Mammary epithelial cell (primary cell): ENCODE data around the gene PLEKHM1.

Experiments
- EZH2 ChIP-seq: IDR thresholded peaks from 2 replicates; pipeline ENCODE4 v1.6.1; 2012; ENCODE audit warnings: low read length, inconsistent platforms, borderline replicate concordance
- TF ChIP-seq, protein P1 (sequence below), 2 donors: IDR thresholded peaks in 1 of 2; conservative IDR thresholded peaks in 1 of 2; 2 replicates each; pipeline ENCODE4 v1.5.1; 2011 to 2012; ENCODE audit warnings: inconsistent platforms in 2 of 2, low read length in 2 of 2, mild to moderate bottlenecking in 2 of 2, control low read depth in 1 of 2, low read depth in 1 of 2; ENCODE audit not compliant: insufficient read depth in 1 of 2; ENCODE audit errors: extremely low read depth in 1 of 2

DNA sequence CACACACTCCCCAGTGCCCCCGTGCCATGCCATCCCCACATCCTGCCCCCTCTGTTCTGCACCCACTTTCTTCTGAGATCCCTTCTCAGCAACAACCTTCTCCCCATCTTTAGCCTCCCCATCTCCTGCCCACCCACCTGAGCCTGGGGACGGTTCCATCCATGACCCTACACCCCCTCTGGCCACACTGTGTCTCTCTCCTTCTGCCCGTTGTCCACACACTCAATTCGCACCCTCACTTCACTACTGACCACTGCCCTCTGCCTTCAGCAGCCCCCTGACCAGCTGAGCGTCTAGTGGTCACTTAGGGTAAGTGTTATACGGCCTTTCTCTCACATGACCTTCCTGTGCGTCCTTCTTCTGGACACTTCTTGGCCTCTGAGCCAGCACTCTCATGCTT lies 64.0 kb downstream of the PLEKHM1 start:
- TF ChIP-seq, protein P1, sequence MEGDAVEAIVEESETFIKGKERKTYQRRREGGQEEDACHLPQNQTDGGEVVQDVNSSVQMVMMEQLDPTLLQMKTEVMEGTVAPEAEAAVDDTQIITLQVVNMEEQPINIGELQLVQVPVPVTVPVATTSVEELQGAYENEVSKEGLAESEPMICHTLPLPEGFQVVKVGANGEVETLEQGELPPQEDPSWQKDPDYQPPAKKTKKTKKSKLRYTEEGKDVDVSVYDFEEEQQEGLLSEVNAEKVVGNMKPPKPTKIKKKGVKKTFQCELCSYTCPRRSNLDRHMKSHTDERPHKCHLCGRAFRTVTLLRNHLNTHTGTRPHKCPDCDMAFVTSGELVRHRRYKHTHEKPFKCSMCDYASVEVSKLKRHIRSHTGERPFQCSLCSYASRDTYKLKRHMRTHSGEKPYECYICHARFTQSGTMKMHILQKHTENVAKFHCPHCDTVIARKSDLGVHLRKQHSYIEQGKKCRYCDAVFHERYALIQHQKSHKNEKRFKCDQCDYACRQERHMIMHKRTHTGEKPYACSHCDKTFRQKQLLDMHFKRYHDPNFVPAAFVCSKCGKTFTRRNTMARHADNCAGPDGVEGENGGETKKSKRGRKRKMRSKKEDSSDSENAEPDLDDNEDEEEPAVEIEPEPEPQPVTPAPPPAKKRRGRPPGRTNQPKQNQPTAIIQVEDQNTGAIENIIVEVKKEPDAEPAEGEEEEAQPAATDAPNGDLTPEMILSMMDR (conservative IDR thresholded peaks at IDR 0.05 in 1 of 2, IDR thresholded peaks at IDR 0.05 in 1 of 2; ENCODE audit: extremely low read depth in 1 of 2, insufficient read depth in 1 of 2, low read depth in 1 of 2, low read length in 2 of 2) = no peak
- TF ChIP-seq EZH2 = no peak
